Epithelial cell of proximal tubule (primary cell): ENCODE results near the gene NDST3. TPM values are rescaled to one million over a fixed set of nuclear protein-coding genes. Genes with fewer than 3 reads are reported as not detected.

Source experiments
- DNase-seq: peaks from one replicate; pipeline ENCODE4 v3.0.0-alpha.2; 2011; ENCODE audit warnings: low read depth
- H3K4me3 ChIP-seq: 2 replicates; pipeline ENCODE4 v1.5.1; 2011; ENCODE audit warnings: low read depth, mild to moderate bottlenecking, low read length
- total RNA-seq: library from RNA; depleted of rRNA; stranded (reverse); fragments of >200 nt; gene quantifications from 2 replicates; pipeline ENCODE4 v1.2.3, GENCODE V29; 2015
- TF ChIP-seq, protein P1 (sequence below): conservative IDR thresholded peaks from 2 replicates; pipeline ENCODE4 v1.5.1; 2012; ENCODE audit warnings: low read depth, mild to moderate bottlenecking, low read length

The NDST3 gene
- total RNA-seq, 1 donor from 2014 or later = not detected

DNA sequence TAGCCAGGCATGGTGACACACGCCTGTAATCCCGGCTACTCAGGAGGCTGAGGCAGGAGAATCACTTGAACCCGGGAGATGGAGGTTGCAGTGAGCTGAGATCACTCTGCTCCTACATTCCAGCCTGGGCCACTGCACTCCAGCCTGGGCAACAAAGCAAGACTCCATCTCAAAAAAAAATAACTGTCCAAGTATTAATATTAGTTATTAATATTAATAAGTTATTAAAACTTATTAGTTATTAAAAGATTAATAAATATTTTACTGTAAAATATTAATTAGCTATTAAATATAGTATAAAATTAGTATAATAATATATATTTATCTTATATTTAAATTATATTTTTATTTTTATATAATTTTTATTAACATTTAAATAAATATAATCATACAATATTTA, 19.5 kb upstream of the NDST3 start:
- TF ChIP-seq, protein P1, sequence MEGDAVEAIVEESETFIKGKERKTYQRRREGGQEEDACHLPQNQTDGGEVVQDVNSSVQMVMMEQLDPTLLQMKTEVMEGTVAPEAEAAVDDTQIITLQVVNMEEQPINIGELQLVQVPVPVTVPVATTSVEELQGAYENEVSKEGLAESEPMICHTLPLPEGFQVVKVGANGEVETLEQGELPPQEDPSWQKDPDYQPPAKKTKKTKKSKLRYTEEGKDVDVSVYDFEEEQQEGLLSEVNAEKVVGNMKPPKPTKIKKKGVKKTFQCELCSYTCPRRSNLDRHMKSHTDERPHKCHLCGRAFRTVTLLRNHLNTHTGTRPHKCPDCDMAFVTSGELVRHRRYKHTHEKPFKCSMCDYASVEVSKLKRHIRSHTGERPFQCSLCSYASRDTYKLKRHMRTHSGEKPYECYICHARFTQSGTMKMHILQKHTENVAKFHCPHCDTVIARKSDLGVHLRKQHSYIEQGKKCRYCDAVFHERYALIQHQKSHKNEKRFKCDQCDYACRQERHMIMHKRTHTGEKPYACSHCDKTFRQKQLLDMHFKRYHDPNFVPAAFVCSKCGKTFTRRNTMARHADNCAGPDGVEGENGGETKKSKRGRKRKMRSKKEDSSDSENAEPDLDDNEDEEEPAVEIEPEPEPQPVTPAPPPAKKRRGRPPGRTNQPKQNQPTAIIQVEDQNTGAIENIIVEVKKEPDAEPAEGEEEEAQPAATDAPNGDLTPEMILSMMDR = no peak
- H3K4me3 ChIP-seq = no peak overlapping the region
- no peak for DNase-seq

- H3K4me3 ChIP-seq = no peak overlapping the region
- TF ChIP-seq, protein P1 = no peak
- DNase-seq = no peak
Measured at GRCh38 chr4:118018381-118019145, 15.7 kb upstream of the NDST3 start.

DNA sequence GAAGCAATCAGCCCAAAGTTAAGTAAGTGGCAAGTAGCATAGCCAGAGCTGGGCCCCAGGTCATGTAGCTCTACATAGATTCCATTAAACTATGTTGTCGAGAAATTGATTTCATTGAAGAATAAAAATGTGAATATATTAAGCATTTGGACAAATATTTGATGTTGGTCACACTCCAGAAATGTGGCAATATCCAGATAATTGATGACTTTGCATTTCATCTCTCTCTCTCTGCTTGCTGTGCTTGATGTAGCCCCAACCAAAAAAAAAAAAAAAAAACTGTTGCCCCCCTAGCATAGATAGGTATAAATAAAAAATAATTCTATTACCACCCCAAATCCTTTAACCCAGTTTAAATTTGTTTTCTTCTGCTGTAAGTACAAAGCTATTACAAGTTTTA, 7.5 kb upstream of the NDST3 start:
- H3K4me3 ChIP-seq = no peak overlapping the region
- no peak for DNase-seq
- TF ChIP-seq, protein P1 = no peak

DNA sequence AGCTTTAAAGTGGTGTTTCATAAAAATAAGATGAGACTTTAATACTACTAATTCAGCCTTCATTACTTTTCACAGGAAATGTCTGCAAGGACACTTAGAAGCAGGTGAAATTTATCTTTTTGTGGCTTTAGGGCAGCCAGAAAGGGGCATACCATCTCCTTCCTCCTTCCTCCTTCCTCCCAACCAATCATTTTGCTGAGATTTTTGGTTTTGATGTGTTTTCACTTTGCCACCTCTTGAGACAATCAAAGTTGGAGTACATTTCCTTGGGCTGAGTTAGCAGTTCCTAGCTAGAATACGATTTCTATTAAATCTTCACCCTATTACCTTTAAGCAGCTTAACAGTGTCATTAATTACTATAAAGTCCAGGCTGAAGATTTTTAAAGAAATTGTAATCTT, 5.1 kb upstream of the NDST3 start:
- no peak for DNase-seq
- TF ChIP-seq, protein P1 = no peak
- H3K4me3 ChIP-seq = no peak overlapping the region

GRCh38 chr4:118032691-118033090, 1.6 kb upstream of the NDST3 start:
- DNase-seq = no peak
- H3K4me3 ChIP-seq = peak overlapping the region; percentile 57
- TF ChIP-seq, protein P1 = no peak

DNA sequence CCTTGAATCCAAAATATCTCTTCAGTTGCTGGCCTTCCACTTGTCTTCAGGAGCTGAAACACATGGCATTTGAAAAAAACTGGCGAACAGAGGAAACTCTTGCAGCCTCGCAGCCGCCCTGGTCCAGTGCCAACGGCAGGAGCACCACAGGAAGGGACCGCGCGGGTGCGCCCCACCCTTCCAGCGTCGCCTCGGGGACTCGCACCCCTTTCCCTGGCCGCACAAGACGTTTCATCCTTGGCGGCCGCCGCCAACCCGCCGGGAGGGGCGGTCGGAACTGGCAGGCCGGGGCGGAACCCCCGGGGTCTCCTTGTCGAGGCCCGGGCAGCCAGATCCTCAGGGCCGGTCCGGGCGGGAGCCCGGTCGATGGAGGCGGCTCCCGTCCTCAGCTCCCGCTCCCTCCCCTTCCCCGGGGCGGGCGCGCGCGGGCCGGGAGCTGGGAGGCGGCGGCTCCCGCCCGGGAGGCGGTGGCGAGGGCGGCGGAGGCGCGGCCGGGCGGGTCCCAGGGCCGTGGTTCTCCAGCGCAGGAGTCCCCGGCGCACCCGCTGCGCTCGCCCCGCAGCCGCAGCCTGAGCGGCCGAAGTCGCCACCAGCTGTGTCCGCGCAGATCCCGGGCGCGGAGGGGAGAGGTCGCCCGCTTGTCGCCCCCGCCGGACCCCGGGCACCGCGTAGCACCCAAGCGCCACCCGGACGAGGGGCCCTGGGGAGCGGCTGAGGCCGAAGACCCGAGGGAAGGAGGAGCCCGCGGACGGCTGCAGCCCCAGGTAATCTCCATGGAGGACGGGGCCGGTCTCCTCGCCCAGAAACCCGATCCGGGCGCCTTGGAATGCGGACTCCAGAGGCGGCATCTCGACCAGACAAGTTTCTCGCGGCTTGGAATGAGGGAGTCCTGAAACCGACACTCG, 886 bp upstream of the NDST3 start:
- no peak for DNase-seq
- H3K4me3 ChIP-seq = peak overlapping the region; percentile 57
- TF ChIP-seq, protein P1 = no peak

DNA sequence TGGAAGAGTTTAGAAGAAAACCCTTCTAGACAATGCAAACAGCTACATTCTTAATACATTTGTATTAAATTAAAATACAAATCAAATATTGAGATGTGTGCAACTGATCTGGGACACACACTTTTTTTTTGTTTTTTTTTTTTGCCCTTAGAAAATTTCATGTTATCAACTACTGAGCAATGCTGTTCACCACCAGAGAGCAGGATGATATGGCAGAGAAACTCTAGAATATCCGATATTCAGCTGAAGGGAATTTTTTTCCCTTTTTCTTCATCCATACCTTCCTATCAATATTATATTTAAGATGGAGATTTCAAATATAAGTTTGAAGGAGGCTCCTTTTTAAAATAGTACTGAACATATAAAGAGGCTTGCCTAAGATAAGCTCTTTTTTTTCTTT, 1.0 kb downstream of the NDST3 start:
- no peak for DNase-seq
- no peak overlapping the region for H3K4me3 ChIP-seq
- TF ChIP-seq, protein P1 = no peak
